Stimulated activated CD4-positive, alpha-beta T cell treated with anti-CD3 and anti-CD28 coated beads, TNF-alpha, amount 100 ng/mL, for 1 hour (primary cell): ENCODE data around the gene IFT20.

Experiments
- DNase-seq, 3 donors: peaks; one replicate each; pipeline ENCODE4 v3.0.0-alpha.2; 2020; ENCODE audit warnings: low read depth in 3 of 3, low spot score in 1 of 3

IFT20 gene, protein sequence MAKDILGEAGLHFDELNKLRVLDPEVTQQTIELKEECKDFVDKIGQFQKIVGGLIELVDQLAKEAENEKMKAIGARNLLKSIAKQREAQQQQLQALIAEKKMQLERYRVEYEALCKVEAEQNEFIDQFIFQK

DNA sequence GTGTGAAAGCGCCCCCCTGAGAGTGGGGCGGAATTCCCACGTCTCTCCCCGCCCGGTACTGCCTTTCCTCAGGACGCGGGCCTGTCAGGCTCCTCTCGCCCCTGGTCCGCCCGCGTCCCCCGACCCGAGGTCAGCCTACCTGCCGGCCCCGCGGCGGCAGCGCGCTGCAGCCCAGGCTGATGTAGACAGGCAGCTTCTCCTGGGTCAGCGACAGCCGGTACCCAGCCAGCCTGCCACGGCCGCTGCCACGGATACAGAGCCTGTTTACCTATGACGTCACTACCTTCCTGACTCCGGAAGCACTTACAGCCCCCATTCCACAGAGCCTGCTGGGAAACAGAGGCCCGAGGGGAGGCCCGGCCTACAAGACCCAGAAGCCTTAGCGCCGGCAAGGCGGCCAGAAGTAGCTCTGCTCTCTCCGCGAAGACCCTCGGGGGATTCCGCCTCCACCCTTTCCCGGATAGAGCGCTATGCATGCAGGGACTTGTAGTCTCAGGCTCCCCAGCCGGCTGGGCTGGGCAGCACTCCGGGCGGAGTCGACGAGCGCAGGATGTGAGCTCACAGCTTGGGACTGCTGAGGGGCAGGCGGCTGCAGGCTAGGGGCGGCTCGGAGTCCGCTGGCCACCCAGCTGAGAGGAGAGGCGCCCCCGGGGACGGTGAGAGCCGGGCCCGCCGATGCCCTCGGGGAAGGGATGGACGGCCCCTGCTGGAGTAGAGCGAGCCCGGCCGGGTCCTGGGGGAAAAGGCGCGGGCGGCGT lies at the start of gene IFT20, which contains the start of gene TNFAIP1:
Gene IFT20 (minus strand): TSS at position 272 of the 758 bp plus-strand sequence. CDS start 3,487 bp downstream, outside the sequence.
Gene TNFAIP1 (plus strand): TSS at position 561 of the 758 bp plus-strand sequence. CDS start 3,761 bp downstream, outside the sequence.
- DNase-seq: peak; percentile 85 to 96 (median 95)

DNA sequence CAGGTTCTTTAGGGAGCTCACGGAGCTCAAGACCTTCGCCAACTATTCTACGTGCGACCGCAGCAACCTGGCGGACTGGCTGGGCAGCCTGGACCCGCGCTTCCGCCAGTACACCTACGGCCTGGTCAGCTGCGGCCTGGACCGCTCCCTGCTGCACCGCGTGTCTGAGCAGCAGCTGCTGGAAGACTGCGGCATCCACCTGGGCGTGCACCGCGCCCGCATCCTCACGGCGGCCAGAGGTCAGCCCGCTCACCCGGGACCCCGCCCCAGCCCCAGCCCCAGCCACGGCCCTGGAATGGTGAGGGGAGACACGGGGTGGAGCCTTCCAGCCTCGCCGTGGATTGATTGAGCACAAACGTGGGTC lies 49.7 kb upstream of the IFT20 start:
- no peak for DNase-seq

DNA sequence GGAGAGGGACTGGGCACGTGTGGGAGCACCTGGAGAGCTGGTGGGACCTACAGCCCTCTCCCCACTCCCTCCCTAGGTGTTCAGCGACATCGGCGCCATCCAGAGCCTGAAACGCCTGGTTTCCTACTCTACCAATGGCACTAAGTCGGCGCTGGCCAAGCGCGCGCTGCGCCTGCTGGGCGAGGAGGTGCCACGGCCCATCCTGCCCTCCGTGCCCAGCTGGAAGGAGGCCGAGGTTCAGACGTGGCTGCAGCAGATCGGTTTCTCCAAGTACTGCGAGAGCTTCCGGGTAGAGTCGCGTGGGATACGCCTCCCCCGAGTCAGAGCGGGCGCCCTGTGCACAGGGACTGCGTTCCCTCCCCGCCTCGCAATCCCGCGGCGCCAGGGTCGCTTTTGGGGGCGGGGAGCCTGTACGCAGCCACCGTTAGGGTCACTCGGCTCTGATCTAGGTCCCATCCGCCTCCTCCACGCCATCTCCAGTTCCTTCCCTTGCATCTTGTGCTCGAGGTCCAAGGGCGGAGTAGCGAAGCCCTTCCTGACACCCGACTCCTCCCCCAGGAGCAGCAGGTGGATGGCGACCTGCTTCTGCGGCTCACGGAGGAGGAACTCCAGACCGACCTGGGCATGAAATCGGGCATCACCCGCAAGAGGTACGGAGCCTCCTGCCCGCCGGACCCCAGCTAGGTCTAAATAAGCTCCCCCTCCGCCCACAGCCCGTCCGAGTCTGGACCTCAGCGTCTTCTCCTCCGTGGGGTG lies 49.2 kb upstream of the IFT20 start:
- peak in 2 of 3 donors; percentile 24 to 43 for DNase-seq

DNA sequence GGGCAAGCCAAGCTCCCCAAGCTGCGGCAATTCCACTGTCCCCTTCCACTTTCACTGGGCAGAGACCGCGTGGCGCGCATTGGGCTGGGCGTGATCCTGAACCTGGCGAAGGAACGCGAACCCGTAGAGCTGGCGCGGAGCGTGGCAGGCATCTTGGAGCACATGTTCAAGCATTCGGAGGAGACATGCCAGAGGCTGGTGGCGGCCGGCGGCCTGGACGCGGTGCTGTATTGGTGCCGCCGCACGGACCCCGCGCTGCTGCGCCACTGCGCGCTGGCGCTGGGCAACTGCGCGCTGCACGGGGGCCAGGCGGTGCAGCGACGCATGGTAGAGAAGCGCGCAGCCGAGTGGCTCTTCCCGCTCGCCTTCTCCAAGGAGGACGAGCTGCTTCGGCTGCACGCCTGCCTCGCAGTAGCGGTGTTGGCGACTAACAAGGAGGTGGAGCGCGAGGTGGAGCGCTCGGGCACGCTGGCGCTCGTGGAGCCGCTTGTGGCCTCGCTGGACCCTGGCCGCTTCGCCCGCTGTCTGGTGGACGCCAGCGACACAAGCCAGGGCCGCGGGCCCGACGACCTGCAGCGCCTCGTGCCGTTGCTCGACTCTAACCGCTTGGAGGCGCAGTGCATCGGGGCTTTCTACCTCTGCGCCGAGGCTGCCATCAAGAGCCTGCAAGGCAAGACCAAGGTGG lies 46.0 kb upstream of the IFT20 start:
- no peak for DNase-seq

DNA sequence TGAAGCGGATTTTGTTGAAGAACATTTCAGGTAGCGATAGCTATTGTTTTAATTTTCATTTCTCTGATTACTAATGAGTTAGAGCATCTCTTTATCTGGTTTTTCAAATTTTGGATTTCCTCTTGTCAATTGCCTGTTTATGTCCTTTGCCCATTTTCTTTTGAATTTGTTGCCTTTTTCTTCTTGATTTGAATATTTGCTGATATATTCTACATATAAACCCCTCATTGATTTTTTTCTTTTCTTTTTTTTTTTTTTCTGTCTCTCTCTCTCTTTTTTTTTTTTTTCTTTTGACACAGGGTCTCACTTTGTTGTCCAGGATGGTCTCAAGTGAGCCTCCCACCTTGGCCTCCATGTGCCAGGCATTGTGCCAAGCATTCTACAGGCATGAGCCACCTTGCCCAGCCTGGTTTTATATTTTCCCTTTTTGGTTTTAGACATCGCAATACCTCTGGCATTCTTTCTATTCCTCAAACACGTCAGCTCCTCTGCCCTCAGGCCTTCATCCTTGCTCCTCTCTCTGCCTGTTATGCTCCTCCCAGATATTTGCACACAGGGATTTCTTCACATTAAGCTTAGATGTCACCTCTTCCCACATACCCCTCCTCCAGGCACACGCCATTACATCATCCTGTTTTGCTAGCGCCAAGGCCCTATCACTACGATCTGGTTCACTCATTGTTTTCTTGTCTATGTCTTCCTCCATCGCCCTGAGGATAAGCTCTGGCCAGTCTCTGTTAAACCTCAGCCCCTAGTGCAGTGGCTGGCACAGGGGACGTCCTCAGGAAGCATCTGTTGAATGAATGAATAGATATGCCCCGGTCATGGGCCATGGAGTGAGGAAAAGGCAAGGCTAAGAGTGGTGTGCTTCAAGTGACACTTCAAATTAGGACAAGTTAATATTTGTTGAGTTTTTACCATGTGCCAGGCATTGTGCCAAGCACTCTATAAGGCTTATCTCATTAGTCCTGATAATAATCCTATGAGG lies 44.8 kb upstream of the IFT20 start:
- DNase-seq: no peak

DNA sequence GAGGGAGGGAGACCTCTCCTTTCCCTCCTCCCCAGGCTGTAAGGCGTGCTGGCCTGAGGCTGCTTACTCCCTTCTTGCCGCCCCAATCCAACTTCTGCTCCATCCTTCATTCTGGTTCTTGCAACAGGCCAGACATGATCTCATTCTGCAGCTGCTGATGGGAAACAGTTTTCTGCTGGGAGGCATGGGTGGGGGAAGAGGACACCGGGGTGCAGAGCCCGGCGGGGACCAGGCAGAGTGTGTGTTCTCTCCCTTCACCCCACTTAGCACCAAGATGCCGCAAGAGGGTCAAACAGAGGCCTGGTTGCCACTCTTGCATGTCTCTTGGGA lies 37.6 kb upstream of the IFT20 start:
- DNase-seq: no peak

DNA sequence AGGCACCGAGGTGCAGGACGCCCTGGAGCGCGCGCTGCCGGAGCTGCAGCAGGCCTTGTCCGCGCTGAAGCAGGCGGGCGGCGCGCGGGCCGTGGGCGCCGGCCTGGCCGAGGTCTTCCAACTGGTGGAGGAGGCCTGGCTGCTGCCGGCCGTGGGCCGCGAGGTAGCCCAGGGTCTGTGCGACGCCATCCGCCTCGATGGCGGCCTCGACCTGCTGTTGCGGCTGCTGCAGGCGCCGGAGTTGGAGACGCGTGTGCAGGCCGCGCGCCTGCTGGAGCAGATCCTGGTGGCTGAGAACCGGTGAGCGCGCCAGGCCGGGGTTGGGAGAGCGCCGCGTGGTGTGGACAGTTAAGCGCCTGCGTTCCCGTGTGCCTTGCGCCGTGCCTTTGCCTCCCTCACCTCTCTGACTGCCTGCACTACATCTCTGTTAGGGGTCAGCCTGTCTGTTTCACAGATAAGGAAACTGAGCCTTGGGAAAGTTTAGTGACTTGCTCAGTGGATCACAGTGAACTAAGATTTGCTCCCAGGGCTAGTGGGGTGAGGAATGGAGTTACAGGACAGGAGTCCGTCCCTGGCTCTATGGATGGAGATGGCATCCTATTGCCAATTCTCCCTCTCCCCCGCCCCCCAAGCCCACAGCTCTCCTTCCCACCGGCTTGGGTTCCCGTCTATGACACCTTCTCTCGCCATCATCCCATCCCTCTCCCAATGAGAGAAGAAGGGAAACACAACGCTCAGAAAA lies 37.1 kb upstream of the IFT20 start:
- DNase-seq: no peak

DNA sequence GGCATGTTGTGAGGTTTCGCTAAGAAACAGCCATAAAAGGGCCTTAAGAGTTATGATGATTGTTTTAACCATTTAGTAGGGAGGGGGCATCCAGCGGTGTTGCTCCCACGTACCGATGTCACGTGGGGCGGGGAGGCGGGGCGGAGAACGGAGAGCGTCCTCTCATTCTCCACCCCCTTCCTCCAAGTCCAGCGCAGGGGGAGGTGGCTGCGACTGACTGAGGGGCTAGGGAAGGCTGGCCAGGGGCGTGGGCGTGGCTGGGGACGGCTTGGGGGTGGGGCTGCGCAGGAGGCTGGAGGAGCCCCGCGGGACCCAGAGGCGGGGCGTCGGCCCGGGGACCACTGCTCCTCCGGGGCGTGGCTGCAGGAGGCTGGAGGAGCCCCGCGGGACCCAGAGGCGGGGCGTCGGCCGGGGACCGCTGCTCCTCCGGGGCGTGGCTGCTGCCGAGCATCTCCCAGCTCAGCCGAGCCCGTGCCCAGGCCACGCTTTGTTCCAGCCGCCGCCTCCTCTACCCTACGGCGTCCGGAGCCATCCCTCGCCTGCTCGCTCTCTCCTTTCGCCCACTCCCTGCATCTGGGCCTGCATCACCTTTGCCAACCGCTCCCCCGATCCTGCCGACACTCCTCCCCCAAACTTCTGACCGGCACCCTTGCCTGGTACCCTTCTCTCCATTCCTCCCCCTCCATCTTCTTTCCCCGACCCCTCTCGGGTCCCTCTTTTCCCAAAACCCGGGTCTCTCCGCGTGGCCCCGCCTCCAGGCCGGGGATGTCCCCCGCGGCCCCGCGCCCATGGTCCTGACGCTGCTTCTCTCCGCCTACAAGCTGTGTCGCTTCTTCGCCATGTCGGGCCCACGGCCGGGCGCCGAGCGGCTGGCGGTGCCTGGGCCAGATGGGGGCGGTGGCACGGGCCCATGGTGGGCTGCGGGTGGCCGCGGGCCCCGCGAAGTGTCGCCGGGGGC lies 36.3 kb upstream of the IFT20 start, which contains the start of gene SARM1:
Gene SARM1 (plus strand): TSS at position 450 of the 958 bp plus-strand sequence. CDS start 339 bp downstream, at position 789.
- DNase-seq: peak; percentile 38 to 73 (median 50)

DNA sequence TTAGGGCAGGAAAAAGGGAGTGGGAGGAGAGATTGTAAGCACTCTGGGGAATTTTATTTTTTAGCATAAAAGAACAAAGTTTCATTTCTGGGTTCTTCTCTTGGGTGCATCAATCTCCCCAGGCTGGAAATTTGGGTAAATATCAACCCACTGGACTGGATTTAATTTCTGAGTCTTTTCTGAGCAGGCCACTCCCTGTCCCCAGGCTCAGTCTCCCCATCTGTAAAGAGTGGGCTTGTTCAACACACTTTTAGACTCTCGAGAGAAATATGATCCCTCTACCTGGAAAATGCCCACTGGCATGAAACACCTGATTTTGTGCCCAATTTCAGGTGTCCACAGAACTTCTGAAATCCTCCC lies 35.5 kb upstream of the IFT20 start:
- DNase-seq: no peak

DNA sequence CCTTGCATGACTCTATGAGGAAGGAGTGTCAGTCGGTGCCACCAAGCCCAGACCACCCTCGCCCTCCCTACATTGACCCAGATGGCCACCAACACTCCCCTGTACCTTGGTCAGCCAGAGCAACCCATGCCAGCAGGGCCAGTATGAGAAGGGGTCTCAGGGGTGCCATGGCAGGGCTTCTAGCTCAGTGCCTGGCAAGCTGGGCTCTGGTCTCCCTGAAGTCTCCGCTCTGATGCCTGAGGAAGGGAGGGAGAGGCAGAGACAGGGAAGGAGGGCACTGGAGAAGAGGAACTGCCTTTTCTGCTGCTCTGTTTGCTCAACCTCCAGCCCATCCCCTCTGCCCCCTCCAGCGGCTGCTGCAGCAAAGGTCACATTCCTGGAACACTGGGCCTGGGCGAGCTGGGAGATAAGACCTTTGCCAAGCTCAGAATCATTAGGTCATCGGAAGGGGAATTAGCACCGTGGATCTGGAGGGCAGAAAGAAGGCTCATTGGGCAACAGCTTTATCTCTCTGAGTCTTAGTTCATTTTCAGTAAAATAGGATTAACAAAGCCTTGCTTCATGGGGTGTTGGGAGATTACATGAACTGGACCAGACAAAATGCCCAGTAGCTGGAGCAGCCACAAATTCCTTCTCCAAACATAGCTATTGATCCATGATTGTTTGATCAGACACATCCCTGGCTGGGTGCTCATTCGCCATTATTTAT lies 34.9 kb upstream of the IFT20 start, which contains the start of gene VTN:
Gene VTN (minus strand): TSS at position 273 of the 709 bp plus-strand sequence. CDS start 104 bp downstream, at position 169.
- no peak for DNase-seq

DNA sequence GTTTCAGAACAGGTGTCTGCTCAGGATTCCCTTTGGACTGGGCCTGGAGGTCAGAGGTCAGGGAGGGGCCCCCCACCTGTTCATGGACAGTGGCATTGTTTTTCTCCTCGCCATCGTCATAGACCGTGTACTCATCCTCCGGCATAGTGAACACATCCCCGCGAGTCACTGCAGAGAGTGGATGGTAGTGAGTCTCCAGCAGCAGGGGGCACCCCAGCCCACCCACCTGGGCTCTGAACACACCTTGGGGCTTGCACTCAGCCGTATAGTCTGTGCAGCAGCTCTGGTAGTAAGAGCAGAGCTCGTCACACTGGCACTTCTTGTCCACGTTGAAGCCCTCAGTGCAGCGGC lies 34.4 kb upstream of the IFT20 start:
- DNase-seq: no peak

DNA sequence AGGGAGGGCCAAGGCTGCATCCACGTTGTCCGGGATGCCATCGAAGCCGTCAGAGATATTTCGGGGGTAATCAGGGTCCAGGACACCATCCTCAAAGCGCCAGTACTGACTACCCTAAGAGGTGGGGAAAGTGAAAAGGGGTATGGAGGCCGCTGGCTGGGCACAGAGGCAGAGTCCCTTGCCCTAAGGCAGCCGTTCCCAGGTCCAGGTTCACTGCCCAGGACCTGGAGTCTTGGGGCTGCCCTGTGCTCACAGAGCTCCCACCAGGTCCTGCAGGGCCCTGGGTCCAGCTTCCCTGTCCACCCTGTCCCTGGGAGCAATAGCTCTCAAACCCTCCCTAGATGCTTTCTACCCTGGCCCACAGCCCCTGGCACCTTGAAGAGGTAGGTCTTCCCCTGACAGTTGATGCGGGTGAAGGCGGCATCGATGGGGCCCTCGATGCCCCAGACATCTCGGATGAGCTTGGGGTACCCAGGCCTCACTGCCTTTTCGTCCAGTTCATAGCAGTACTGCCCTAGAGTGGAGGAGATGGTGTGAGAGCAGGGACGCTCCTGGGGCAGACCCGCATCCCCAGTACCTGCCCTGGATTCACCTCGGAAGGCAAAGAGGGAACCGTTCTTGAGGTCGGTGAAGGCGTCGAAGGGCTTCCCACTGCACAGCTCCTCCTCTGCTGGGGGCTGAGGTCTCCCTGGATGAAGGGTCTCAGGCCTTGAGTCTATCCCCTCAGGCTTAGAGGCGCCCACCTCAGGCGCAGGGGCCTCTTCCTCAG lies 33.8 kb upstream of the IFT20 start:
- DNase-seq: no peak

DNA sequence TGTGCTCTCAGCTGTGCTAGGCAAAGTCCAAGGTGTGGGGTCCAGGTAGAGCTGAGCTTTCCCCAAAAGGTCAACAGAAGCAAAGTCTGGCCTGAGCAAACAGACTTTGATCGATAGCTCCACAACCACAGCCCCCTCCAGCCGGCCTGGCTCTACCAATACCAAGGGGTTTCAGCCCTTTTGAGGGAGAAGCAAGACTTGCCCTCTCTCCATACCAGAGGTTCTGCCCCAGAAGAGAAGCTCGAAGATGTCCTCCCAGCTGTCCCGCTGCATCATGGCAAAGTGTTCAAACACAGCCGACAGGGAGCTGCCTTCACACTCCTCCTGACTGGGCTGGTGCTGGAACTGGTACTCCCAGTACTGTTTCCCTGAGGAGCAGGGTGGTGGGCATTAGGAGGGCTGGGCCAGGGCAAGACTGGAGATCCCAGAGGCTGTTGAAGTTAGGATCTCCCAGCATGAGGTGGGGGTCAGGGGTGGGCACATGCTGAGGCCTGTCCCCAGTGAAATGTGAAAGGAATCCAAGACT lies 33.1 kb upstream of the IFT20 start:
- DNase-seq: no peak

DNA sequence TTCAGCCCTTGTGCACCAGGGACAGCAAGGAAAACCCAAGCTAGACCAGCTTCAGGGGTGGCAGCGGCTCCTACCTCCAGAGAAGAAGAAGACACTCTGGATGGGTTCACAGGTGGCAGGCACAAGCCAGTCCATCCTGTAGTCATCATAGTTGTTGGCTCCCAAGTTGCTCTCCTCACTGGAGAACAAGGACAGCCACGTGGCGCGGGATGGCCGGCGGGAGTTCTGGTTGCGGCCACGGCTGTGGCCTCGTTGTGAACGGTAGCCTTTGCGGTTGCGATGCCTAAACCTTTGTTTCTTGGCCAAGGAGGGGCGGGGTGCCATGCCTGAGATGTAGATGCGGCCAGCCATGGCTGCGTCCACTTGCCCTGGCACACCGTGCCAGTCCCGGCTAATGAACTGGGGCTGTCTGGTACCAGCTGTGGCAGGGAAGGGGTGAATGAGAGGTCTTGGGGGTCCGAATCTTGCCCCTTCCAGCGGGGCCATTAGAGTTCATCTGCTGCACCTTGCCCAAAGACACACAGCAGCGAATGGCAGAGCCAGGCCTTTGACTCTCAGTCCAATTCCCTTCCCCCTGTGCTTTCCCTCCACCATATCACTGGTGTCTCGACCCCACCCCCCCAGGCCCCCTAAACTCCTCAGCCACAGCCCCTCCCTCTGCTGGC lies 32.5 kb upstream of the IFT20 start:
- no peak for DNase-seq

DNA sequence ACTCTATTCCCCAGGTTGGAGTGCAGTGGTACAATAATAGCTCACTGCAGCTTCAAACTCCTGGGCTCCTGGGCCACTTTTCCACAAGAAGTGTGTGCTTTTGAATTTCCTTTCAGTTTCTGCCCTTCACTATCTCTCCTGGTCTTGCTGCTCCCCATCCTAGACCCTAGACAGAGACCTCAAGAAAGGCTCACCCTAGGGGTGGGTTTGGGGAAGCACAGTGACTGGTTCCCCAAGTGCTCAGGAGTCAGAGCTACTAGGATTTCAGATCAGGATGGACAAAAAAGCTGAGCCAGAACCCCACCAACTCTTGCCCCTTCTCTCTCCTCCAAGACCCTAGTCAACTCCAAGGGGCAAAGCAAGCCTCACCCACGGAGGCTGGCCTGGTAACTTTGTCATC lies 31.3 kb upstream of the IFT20 start:
- DNase-seq: no peak

DNA sequence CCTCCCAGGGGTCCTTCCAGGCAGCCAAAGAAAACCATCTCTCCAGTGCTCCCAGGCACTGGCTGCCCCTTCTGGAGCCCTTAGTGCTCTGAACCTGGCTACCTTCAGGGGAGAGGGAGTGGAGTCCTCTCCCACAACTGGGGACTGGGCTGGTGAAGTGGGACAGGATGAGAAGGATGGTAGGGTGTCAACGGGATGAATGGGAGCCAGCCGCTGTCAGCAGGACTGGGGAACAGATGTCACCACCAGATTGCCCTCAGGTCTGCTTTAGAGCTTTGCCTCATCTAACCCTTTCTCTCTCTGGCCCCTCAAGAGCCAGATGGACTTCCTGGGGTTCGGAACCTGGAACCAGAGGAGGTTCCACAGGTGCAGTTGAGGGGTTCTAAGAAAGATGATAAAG lies 30.2 kb upstream of the IFT20 start:
- DNase-seq: no peak
